ENCODE measurements around the gene WSB1. TPM values are rescaled to one million over a fixed set of nuclear protein-coding genes. Genes with fewer than 3 reads are reported as not detected.
"Not testable (repeated sequence)": the region's sequence is repeated elsewhere in the genome, so short reads cannot be mapped to it uniquely, and the experiment has no call there.

WSB1 gene
- total RNA-seq, 1 donor from 2014 or later: 521 TPM

DNA sequence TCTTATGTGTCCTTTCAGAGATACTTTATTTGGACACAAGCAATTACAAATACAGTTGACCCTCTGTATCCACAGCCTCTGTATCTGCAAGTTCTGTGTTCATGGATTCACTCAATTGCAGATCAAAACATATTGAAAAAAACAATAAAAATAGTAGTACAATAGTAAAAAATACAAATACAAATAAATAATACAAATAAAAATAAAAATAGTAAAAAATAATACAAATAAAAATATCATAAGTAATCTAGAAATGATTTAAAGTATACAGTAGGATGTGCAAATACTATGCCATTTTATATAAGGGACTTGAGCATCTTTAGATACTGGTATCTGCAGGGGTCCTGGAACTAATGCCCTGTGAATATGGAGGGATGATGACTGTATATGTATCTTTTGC is 47.4 kb upstream of the WSB1 start:
- H3K36me3 ChIP-seq: no peaks in the 10 kb centered on the region

DNA sequence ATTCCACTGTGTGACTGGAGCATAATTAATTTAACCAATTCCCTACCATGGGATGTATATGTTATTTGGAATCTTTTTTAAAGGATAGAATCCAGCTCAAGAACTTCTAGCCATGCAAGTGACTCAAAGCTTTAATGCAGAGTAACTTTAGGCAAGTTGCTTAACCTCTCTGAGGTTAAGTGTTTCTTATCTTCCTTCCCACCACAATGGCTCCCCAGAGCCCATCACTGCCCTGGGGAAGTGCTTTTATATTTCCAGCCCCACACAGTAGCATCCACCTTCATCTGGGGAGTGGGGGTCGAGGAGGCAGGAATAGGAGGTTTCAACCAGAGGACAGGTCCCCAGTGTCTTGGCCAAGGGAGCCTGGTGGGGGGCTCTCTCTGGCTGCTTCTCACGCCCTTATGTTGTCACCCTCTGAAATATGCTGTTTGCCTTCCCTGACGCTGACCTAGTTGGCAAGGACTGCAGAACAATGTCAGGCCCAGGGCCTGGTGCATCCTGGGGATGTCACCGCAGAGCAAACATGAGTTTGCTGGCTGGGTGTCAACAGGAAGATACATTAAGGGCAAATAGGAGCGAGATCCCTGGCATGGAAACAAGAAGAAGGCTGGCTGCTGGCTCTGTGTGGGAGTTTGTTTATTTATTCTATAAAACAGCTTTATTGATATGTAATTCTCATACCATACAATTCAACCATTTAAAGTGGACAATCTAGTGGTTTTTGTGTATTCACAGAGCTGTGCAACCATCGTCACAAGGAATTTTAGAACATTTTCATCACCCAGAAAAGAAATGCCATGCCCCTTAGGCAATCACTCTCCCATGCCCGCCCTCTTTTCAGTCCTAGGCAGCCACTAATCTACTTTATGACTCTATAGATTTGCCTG is 46.6 kb upstream of the WSB1 start:
- Mint-ChIP-seq H3K4me3 (no peak overlapping the region), H3K4me1 (peaks cover 3% of the 10 kb centered on the region), H3K36me3 (no peaks in the 10 kb centered on the region), H3K27me3 (ENCODE audit: insufficient read depth, low read depth) (peaks cover 3% of the 10 kb centered on the region), H3K9me3 (no peaks in the 10 kb centered on the region), H3K27ac (no peak overlapping the region)
- Histone ChIP-seq H3K4me1 (no peaks in the 10 kb centered on the region), H2AFZ (replicated peaks) (no peak overlapping the region), H3K27me3 (no peaks in the 10 kb centered on the region), H3K36me3 (no peaks in the 10 kb centered on the region), H3K27ac (no peak overlapping the region), H3K79me2 (ENCODE audit: low read depth) (no peaks in the 10 kb centered on the region), H3K9me3 (ENCODE audit: low read depth) (no peaks in the 10 kb centered on the region), H3K9ac (no peak overlapping the region), H3K4me2 (no peak overlapping the region), H3K4me3 (no peak overlapping the region), H3F3A (ENCODE audit: low read depth) (no peaks in the 10 kb centered on the region), H4K20me1 (ENCODE audit: low read depth) (no peaks in the 10 kb centered on the region)
- no peak for DNase-seq (ENCODE audit: low spot score)
- TF ChIP-seq, protein P1, sequence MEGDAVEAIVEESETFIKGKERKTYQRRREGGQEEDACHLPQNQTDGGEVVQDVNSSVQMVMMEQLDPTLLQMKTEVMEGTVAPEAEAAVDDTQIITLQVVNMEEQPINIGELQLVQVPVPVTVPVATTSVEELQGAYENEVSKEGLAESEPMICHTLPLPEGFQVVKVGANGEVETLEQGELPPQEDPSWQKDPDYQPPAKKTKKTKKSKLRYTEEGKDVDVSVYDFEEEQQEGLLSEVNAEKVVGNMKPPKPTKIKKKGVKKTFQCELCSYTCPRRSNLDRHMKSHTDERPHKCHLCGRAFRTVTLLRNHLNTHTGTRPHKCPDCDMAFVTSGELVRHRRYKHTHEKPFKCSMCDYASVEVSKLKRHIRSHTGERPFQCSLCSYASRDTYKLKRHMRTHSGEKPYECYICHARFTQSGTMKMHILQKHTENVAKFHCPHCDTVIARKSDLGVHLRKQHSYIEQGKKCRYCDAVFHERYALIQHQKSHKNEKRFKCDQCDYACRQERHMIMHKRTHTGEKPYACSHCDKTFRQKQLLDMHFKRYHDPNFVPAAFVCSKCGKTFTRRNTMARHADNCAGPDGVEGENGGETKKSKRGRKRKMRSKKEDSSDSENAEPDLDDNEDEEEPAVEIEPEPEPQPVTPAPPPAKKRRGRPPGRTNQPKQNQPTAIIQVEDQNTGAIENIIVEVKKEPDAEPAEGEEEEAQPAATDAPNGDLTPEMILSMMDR (IDR thresholded peaks at IDR 0.05): no peak
- TF ChIP-seq EZH2phosphoT487 (IDR thresholded peaks at IDR 0.05) (no peak), EZH2 (IDR thresholded peaks at IDR 0.05) (no peak)

More for the DNA sequence above, 47.4 kb upstream of the WSB1 start:
- Histone ChIP-seq H3K4me1 (no peaks in the 10 kb centered on the region), H3K9ac (no peak overlapping the region), H4K20me1 (ENCODE audit: low read depth) (no peaks in the 10 kb centered on the region), H2AFZ (replicated peaks) (no peak overlapping the region), H3K79me2 (ENCODE audit: low read depth) (no peaks in the 10 kb centered on the region), H3K4me3 (no peak overlapping the region), H3K27me3 (no peaks in the 10 kb centered on the region), H3F3A (ENCODE audit: low read depth) (no peaks in the 10 kb centered on the region), H3K27ac (no peak overlapping the region), H3K4me2 (no peak overlapping the region), H3K9me3 (ENCODE audit: low read depth) (no peaks in the 10 kb centered on the region)
- DNase-seq (ENCODE audit: low spot score): no peak
- no peak overlapping the region for H3K4me3 Mint-ChIP-seq
- peaks cover 3% of the 10 kb centered on the region for H3K27me3 Mint-ChIP-seq (ENCODE audit: insufficient read depth, low read depth)
- peaks cover 3% of the 10 kb centered on the region for H3K4me1 Mint-ChIP-seq
- H3K36me3 Mint-ChIP-seq: no peaks in the 10 kb centered on the region
- H3K9me3 Mint-ChIP-seq: no peaks in the 10 kb centered on the region
- no peak overlapping the region for H3K27ac Mint-ChIP-seq
- TF ChIP-seq, protein P1 (IDR thresholded peaks at IDR 0.05): no peak
- TF ChIP-seq EZH2 (IDR thresholded peaks at IDR 0.05) (no peak), EZH2phosphoT487 (IDR thresholded peaks at IDR 0.05) (no peak)

DNA sequence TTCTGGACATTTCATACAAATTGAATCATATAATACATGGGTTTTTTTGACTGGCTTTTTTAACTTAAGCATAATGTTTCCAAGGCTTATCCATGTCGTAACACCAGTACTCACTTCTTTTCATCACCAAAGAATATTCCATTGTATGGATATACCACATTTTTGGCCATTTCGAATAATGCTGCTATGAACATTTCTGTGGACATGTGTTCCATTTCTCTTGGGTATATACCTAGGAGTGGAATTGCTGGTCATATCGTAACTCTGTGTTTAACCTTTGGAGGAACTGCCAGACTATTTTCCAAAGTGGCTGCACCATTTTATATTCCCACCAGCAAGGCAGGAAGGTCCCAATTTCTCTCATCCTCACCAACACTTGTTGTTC is 46.0 kb upstream of the WSB1 start:
- H3K79me2 ChIP-seq (ENCODE audit: low read depth): no peaks in the 10 kb centered on the region
- no peak overlapping the region for H3K9ac ChIP-seq

GRCh38 chr17:27250791-27251190 is 43.1 kb upstream of the WSB1 start:
- not testable (repeated sequence) for H3K9ac ChIP-seq; H2AFZ ChIP-seq (replicated peaks); H3K4me1 ChIP-seq; H3K4me3 Mint-ChIP-seq; H3K36me3 ChIP-seq; H3F3A ChIP-seq (ENCODE audit: low read depth); H3K27me3 Mint-ChIP-seq (ENCODE audit: insufficient read depth, low read depth); H3K4me2 ChIP-seq; H3K9me3 Mint-ChIP-seq; H3K27me3 ChIP-seq; H3K27ac Mint-ChIP-seq; H4K20me1 ChIP-seq (ENCODE audit: low read depth); H3K36me3 Mint-ChIP-seq; H3K4me1 Mint-ChIP-seq; H3K27ac ChIP-seq; H3K9me3 ChIP-seq (ENCODE audit: low read depth); H3K79me2 ChIP-seq (ENCODE audit: low read depth); H3K4me3 ChIP-seq; DNase-seq (ENCODE audit: low spot score)

More for the DNA sequence above, 46.0 kb upstream of the WSB1 start:
- Mint-ChIP-seq H3K27ac (no peak overlapping the region), H3K36me3 (no peaks in the 10 kb centered on the region), H3K9me3 (peaks cover 2% of the 10 kb centered on the region), H3K4me1 (peaks cover 3% of the 10 kb centered on the region), H3K27me3 (ENCODE audit: insufficient read depth, low read depth) (peaks cover 3% of the 10 kb centered on the region), H3K4me3 (no peak overlapping the region)
- Histone ChIP-seq H3K27ac (no peak overlapping the region), H3K36me3 (no peaks in the 10 kb centered on the region), H3K4me1 (no peaks in the 10 kb centered on the region), H4K20me1 (ENCODE audit: low read depth) (no peaks in the 10 kb centered on the region), H3K4me2 (no peak overlapping the region), H3F3A (ENCODE audit: low read depth) (no peaks in the 10 kb centered on the region), H3K4me3 (no peak overlapping the region), H3K9me3 (ENCODE audit: low read depth) (no peaks in the 10 kb centered on the region), H2AFZ (replicated peaks) (no peak overlapping the region), H3K27me3 (no peaks in the 10 kb centered on the region)
- TF ChIP-seq, protein P1 (IDR thresholded peaks at IDR 0.05): no peak
- TF ChIP-seq EZH2phosphoT487 (IDR thresholded peaks at IDR 0.05) (no peak), EZH2 (IDR thresholded peaks at IDR 0.05) (no peak)
- no peak for DNase-seq (ENCODE audit: low spot score)

DNA sequence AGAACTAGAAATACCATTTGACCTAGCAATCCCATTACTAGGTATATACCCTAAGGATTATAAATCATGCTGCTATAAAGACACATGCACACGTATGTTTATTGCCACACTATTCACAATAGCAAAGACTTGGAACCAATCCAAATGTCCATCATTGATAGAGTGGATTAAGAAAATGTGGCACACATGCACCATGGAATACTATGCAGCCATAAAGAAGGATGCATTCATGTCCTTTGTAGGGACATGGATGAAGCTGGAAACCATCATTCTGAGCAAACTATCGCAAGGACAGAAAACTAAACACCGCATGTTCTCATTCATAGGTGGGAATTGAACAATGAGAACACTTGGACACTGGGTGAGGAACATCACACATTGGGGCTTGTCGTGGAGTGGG is 39.1 kb upstream of the WSB1 start:
- not testable (repeated sequence) for H3K27me3 Mint-ChIP-seq (ENCODE audit: insufficient read depth, low read depth); H3K27ac Mint-ChIP-seq; H3K79me2 ChIP-seq (ENCODE audit: low read depth); H4K20me1 ChIP-seq (ENCODE audit: low read depth); H3K27me3 ChIP-seq; H3K4me1 Mint-ChIP-seq; H2AFZ ChIP-seq (replicated peaks); H3K9ac ChIP-seq; H3K4me3 ChIP-seq; H3K36me3 Mint-ChIP-seq; H3K9me3 ChIP-seq (ENCODE audit: low read depth); H3K4me2 ChIP-seq; H3F3A ChIP-seq (ENCODE audit: low read depth); DNase-seq (ENCODE audit: low spot score); H3K9me3 Mint-ChIP-seq; H3K27ac ChIP-seq; H3K4me3 Mint-ChIP-seq; H3K36me3 ChIP-seq; H3K4me1 ChIP-seq

All from neural progenitor cell (in vitro differentiated cells).